HG02943 (cell line): ENCODE data around the gene TCERG1.
A peak's percentile ranks its signal among the peaks of the same experiment; 100 is the strongest.

Source experiments
- ATAC-seq: cut with Tn5 transposase; IDR thresholded peaks from one replicate; pipeline ENCODE4 v1.9.1; 2021; ENCODE audit warnings: mild to moderate bottlenecking, low read depth, moderate library complexity; ENCODE audit not compliant: unreplicated experiment

TCERG1 gene

GRCh38 chr5:146446861-146447733, at the start of gene TCERG1:
TCERG1 (plus strand) TSS chr5:146447333; CDS start chr5:146447350, 17 bp downstream.
- ATAC-seq = peak; percentile 96

DNA sequence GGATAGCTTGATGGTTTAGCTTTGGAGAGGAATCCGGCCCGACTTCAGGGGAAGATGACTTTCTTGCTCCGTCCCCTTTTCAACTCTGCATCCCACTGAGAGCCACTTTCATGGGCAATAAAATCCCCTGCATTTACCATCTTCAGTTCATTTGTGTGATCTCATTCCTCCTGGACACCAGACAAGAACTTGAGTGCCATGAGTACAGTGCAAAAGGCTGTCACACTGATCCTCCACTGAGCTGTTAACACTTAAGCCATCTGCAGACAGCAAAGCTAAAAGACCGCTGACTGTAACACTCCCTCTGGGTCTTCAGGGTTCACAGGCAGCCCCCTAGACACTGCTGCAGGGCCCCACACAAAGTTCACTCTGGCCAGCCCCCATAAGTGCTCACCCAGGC, 48.3 kb upstream of the TCERG1 start:
- ATAC-seq = no peak

- no peak for ATAC-seq
These were observed 47.7 kb upstream of the TCERG1 start for GRCh38 chr5:146399481-146399880.

- no peak for ATAC-seq
These were observed 46.9 kb upstream of the TCERG1 start for GRCh38 chr5:146400201-146400600.

GRCh38 chr5:146401021-146401420, 46.1 kb upstream of the TCERG1 start:
- ATAC-seq = no peak

GRCh38 chr5:146402949-146403348, 44.2 kb upstream of the TCERG1 start:
- ATAC-seq = no peak

GRCh38 chr5:146409054-146409671, 38.0 kb upstream of the TCERG1 start:
- ATAC-seq = no peak

- ATAC-seq = no peak
These were observed 36.9 kb upstream of the TCERG1 start for GRCh38 chr5:146410272-146410671.

DNA sequence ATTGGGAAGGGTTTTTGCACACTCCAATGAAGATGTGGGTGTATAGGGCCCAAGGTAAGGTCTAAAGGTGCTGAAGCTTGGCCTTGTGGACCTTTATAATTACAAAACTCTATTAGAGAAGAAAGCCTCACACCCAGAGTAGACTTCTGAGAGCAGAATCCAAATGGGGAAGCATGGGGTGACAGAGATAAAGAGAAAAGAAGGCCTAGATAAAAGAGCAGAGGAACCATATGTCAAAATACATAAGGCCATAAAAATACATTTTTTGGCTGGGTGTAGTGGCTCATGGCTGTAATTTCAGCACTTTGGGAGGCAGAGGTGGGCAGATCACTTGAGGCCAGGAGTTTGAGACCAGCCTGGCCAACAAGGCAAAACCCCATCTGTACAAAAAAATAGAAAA, 27.4 kb upstream of the TCERG1 start:
- no peak for ATAC-seq

DNA sequence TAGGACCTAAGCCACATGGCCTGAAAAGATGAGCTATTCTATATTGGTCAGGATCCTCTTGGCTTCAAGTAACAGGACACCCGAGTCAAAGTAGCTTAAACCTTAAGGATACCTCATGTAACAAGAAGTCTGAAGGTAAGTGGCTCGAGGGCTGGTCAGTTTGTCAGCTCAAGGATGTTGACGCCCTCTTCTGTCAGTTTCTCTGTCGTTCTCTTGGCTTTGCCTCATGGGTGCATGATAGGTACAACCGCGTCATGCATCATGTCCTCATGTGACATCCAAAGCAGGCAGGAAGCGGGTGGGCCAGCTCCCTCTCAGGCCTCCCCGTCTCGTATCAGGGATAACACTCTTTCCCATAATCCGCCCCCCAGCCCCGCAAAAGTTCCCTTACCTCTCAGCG, 22.1 kb upstream of the TCERG1 start:
- no peak for ATAC-seq

DNA sequence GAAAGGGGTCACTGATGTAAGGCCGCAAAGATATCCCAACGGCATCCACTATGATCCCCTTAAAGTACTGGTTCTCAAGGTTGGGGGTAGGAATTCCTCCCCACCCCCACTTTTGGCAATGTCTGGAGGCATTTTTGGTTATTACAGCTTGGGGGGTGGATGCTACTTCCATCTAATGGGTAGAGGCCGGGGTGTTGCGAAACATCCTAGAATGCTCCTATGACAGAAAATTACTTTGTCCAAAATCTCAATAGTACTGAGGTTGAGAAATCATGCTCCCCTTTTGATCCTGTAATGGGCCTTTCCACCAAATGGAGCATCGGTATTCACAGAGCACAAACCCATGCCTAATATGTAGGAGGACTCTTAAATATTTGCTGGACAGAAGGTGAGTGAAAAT, 20.8 kb upstream of the TCERG1 start:
- ATAC-seq = no peak

GRCh38 chr5:146426853-146427618, 20.1 kb upstream of the TCERG1 start:
- ATAC-seq = no peak

- no peak for ATAC-seq
These were observed 19.5 kb upstream of the TCERG1 start for GRCh38 chr5:146427619-146427997.

DNA sequence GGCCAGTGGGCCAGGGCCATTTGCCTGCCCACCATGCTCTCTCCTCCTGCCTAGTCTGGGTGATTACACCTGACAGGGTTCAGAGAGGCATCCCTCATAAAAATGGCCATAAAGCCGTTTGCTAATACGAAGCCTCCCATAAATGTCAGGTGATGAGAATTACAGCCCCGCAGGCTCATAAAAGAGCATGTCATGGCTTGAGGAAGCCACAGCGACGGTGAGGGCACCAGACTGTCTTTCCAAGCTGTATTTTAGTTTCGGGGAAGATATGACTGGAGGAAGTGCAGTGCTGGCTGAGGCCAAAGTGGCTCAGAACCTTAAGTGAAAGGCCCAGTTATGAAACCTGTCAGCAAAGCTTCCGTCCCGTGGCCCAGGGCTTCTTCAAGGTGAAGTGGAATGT, 18.5 kb upstream of the TCERG1 start:
- no peak for ATAC-seq

- ATAC-seq = no peak
These were observed 6.8 kb upstream of the TCERG1 start for GRCh38 chr5:146440353-146440752.

GRCh38 chr5:146440870-146441495, 6.2 kb upstream of the TCERG1 start:
- ATAC-seq = no peak

DNA sequence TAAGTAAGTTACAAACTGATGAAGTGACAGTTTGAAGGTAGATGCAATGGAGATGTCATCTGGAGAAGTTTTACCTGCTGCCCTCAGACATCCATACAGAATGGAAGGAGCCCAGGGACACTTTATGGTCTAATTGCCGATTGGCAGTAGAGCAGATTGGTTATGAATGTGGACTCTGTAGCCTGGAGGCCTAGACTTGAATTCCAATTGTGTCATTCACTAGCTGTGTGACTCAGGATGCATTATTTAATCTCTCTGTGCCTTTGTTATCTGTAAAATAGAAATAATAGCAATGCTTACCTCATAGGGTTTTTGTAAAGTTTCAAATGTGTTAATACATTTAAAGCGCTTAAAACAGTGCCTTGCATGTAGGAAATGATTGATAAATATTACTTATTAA, 5.2 kb upstream of the TCERG1 start:
- ATAC-seq = no peak

DNA sequence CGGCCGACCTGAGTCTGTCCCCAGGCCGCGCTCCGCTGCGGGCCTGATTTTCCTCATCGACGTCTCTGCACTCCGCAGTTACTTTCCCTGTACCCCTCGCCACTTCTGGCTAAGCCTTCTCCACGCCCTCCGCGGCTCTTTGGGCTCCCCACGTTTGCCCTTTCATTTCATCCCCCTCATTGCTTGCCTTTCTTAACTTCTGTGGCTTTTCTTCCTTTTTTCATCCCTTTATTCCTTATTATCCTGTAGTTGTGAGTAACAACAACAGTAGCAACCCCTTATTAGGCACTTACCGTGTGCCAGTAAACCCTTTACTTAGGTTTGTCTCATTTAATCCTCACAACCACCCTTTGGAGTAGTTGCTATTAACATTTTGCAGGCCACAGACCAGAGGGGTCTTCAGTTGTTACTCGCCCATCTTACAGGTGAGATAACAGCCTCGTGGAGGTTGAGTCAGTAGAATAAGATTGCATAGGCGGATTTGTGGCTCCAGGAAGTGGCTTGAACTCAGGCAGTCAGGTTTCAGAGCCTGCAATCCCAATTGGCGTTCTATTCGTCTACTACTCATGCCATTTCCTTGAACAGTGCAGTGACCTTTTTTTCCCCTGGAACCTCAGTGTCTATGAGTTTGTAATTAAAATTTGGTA, 724 bp downstream of the TCERG1 start:
- ATAC-seq = peak; percentile 30

DNA sequence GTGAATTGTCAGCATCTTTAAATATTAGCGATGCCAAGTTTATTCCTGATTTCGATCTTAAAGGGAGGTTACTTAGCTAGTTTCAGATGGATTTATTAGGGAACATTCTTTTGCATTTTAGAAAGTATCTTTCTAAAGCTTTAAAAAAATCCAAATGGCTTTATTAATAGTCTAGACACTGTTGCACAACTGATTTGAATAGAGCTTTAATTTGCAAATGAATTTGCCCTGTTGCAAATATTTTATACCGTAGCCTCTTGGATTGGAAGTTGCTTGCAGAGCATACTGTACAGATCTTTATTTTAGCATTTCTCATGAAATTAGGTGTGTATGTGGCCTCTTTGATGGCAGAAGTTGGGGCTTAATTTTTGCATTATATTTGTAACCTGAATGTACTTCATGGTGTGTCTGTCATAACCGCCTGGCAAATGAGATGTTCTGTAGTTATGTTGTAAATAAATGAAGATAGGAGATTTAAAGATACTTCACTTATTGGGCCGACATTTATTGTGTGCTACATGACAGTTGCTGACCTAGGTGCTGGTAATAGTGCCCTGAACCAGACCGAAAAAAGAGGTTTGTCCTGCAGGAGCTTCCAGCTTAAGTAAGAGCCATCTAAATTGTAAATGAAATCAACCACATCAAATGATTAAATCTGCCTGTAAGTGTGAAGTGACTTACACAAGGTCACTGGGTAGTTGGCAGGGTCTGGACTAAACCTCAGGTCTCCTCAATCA, 1.8 kb downstream of the TCERG1 start:
- ATAC-seq = no peak

DNA sequence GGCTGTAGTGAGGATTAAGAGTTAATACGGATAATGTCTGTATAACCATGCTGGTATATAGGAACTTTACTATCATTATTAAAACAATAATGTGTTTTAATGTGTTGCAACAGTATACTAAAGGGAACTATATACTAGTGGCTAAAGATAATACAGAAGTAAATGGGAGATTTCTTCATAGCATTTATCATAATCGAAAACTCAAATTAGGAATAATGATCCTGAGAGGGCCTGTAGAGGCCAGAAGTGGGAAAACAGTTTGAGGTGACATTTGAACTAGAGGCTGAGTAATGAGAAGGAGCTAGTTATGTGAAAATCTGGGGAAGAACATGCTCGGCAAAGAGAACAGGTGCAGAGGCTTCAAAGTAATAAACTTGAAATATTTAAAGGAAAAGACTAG, 2.9 kb downstream of the TCERG1 start:
- ATAC-seq = no peak
